Bone marrow (tissue), 2 donors: ENCODE measurements around the gene SLC35E1.

ENCODE experiments used
- DNase-seq, 2 donors: peaks; one replicate each; lab custom pipeline; 2025; lab: John Stamatoyannopoulos, UW

SLC35E1 gene

DNA sequence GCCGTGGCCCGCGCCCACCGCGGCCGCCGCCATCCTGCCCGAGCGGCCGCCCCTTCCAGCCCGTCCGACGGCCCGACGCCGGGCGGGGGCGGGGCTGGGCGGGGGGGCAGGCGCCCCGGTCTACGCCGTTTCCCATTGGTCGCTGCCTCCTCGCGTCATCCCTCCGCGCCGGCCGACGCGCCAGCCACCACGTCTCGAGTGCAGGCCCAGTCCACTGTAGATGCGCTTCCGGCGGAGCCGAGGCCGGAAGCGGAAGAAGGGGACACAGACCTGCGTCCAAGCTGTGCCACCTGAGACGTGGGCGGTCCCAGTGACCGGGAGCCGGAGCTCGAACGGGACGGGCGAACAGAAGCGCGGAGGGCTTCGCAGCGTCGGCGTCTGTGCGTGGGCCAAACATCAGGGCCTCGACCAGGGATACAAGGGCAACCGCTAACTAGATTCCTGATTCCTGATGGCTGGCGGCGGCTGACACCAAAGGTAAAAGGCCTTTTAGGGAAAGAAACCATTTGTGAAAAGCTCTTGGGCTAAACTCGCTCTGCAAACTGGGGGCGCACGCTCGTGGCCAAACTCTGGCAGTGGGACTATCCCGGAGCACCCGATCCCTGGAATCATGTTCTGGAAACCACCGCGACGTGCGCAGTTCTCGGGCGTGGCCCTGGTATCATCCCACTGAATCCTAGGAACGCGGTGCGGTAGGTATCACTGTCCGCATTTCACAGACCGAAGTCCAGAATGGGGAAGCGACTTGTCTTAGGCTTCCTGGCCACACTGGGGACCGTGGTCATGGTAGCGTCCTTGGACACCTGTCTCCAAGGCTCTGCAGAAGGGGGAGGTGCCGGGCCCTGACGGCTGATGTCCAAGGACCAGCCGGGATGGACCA lies at the start of gene SLC35E1:
Gene SLC35E1 (minus strand): TSS at position 84 of the 880 bp plus-strand sequence. CDS start 51 bp downstream, at position 33.
- peak; percentile 81 to 86 for DNase-seq

DNA sequence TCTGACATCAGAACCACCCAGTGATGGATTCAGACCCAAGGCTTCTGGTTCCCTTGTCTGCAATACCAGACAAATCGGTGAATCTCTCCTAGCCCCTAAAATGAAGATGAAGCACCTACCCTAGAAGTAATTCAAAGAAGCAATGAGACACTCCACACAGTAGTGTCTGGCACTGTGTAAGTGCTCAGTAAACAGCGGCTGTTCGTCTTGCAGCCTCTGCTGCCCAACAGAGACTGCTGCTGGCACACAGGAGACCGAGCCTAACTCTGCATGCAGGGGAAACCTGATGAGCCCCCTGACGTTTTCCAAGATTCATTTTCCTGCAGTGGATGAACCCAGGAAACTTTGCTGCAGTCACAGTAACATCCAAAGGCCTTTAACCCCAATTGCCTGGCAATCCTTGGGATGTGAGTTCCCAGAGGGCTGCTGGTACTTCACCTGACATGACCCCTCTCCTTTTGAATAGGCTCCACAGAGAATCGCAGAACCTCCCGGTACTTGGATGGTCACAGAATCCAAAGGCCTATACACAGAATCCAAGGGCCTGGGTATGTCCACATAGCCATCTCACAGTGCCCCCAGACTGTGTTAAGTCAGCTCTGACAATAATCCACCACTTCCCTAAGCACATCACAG lies 49.1 kb upstream of the SLC35E1 start:
- no peak for DNase-seq

DNA sequence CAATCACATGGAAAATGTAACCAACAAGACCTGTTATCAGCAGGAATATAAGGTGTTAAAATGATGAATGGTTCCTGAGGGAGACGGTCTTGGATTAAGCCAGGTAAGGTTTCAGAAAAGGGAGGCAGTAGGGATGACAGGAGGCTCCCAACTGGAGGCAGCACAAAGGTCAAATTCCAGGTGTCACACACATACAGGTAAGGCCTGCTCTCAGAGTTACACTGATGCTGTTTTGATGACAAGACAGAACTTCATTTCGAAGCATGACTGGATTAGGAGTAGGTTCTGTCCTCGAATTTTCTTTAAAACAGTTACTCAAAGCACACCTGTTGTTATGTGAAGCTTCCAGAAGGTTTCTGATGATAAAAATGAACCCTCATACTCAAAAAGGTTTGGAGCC lies 48.4 kb upstream of the SLC35E1 start:
- no peak for DNase-seq

DNA sequence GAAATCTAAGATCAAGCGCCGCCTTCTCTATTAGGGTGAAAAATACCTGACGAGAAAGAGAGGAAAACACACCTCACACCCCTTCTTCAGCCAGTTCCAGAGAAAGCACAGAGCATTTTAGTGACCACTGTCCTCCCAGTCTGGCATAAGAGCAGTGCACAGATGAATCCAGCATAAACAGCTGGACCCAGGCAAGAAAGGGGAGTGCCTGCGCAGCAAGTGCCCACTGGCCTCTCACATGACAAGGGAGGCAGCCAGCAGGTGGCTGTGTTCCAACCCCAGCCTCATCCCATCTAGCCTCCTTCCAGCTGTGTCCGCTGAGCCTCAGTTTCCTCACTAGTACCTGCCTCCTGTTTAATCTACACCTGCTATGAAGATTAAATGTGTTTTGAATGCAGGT lies 47.8 kb upstream of the SLC35E1 start:
- DNase-seq: no peak

DNA sequence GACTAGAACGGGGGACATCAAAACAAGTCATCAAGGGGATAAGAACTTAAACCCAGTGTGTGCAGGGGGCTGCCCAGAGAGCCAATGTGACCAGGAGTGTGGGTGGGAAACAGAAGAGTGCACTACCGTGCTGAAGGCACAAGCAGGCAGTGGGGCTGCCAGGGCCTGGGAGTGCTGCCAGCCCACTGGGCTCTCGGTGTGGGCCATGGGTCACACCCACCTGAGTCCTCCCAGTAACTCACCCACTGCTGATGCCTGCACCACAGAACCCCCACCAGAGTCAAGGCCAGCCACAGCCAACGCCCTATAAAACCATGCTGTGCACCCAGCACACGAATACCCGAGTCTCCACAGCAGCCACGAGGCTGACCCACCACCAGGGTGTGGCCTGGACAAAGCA lies 47.2 kb upstream of the SLC35E1 start:
- no peak for DNase-seq

DNA sequence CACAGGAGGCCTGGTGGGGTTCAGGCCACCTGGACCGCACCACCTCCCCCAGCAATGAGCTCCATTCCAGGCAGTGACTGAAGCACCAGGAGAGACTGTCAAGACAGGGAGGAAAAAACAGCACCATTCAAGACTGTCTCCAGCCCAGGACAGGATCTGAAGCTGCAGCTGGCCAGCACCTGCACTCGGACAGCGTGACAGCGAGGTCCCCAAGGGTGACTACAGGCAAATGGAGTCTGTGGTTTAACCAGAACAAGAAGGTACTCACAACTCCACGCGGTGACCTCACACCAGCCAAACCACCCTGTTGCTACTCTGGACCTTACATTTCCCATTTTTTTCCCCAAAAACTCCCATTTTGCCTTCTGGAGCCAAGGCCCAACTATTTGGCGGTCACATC lies 46.0 kb upstream of the SLC35E1 start:
- no peak for DNase-seq

DNA sequence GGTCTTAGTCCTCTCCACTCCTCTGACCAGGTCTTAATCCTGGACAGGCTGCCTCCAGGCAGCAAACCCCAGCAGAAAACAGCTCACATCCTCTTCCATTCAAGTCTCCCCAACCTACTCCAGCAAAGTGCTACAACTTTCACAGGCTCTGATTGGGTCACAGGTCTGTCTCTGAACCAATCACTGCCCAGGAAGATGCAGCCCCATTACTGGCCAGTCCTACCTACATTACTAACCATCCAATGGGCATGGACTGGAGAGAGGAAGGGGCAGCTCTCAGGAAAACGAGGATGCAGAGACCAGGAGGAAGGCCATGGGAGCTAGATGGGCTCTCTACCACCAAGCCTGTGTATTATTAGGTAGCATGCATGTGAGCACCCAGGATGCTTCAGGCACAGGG lies 43.6 kb upstream of the SLC35E1 start:
- no peak for DNase-seq

DNA sequence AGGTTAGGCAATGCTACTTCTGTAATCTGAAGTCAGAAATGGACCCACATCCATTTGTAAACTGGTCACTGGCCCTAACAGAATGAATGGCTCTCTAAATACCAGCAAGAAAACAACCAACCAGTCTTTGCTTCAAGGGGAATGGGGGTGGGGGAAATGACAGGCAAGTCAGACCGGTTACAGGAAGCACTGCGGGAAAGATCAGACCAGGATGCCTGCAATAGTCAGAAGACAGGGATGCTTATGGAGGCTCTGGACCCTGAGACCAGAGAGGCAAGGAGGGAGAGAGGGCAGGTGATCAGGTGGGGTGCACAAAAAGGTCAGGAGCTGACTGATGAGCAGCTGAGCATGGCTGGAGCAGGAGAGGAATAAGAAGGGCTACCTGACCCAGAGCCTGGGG lies 42.7 kb upstream of the SLC35E1 start:
- no peak for DNase-seq

DNA sequence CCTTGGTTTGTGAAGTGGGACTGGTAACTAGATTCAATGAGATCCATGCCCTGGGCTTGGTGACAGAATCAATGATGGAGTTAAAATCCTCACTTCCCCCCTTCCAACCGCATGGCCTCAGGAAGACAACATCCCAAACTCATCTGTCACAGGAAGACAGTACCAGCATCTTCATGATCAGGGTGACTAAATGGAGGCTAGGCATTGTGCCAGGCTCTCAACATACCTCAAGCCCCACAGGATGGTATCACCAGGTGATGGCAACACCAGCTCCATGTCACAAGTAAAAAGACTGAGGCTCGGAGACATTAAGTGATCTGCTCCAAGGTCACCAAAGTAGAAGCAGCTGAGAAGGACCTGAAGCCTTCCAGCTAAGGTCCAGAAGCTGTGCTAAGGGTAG lies 41.6 kb upstream of the SLC35E1 start:
- no peak for DNase-seq

DNA sequence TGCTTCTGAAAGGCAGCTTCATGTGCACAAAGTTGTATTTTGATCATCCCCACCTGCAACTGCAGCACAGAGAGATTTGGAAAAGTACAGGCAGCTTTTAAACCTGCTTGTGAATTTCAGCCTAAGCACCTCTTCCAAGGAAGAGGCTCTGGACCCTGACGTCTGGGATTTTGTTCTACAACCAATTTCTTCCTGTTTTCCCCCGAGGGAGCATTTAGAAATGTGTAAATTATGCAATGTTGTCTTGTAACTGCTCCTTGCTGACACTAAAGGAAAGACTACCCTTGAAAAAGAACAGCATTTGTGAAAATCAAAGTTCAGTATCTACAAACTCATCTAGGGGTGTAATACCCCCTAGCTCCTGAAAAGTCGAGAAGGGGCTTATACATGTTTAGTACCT lies 40.4 kb upstream of the SLC35E1 start:
- DNase-seq: no peak

DNA sequence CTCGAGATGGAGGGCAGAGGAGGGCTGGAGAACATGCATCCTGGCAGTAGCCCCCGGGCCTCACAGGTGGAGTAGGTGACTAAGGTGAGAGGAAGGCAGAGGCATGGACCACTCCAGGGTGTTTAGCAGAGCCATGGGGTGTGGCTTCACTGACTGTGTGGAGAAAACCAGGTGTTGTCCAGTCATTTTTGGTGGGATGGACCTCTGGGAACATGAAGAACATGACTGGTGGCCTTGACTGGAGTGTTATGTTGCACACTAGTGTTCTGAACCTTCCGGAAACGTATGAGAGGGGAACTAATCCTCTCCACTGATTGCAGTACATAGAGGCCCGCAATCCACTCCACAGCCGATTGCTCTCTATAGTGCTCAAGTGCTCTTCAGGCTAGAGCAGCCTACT lies 38.9 kb upstream of the SLC35E1 start:
- no peak for DNase-seq

DNA sequence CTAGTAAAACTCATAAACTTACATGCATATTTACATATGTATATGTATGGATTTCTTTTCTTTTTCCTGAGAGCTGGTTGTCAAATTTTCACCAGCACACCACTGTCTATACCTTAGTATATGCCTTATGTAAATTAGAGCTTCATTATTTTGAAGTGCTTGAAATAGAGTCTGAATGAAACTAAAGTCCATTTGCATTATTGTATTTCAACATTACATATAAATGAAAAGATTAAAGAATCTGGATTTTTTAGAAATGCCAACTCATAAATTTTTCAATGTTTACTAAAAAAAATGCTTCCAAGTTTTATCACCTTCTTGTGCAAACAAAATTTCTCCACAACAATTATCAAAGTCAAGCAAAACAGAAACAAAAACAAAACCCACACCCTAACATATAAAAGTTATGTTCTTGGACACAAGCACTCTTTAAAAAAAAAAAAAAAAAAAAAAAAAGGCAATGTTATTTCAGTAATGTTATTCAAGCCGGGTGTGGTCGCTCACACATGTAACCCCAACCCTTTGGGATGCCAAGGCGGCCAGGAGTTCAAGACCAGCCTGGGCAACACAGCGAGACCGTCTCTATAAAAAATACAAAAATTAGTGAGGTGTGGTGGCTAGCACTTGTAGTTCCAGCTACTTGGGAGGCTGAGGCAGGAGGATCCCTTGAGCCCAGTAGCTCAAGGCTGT lies 37.4 kb upstream of the SLC35E1 start:
- no peak for DNase-seq

DNA sequence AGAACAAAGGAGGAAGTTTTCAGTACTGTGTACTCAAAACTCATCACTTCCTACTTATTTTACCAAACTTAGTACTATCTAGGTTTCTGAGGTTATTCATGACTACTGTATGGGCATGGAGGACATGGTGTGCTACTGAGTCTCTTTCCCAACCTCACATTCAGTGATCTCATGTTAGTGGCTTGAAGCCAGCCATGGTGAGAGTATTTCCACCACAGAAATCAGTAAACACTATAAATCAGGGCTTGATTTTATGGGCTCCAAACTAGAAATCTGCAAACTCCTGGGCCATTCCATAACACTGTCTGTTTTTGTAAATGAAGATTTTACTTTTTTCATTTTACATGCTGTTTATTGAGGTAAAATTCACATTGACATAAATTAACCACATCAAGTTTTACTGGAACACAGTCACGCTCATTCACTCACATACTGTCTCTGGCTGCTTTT lies 36.1 kb upstream of the SLC35E1 start:
- DNase-seq: peak in 1 of 2 donors; percentile 27

DNA sequence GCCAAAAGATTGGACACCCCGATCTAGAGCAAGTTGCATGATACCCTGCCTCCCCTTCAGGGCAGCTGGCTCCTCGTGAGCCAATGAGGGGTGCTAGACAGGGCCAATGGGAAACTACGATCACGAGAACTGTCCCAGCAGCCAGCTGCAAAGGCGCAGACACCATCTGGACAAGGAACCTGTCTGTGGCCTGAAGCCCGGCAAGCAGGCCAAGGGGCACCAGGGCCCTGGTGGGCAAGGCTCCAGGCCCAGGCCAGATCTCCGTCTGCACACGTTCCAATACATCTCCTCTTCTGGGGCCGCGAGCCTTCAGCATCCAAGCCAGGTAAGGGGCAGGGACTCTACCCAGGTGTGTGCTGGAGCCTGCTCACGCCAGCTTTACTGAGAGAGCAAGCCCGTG lies 35.6 kb upstream of the SLC35E1 start:
- no peak for DNase-seq

DNA sequence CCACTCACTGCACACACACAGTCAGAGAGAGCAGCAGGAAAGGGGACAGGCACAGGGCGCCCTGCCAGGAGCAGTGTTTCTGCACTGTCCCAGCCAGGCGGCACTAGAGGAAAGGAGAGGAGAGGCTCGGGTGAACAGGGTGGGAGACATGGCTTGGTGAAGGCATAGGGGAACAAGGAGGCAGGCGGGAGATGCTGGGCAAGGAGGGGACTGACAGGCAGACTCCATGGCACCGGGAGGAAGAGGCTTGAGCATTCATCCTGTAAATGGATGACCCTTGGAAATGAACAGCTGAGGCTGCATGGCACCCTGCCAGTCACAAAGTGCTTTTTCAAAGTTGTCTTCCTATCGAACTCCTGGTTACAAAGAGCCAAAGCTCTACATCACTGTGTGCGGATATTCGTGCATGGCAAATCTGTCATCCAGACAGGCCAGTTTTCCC lies 33.4 kb upstream of the SLC35E1 start:
- DNase-seq: no peak

DNA sequence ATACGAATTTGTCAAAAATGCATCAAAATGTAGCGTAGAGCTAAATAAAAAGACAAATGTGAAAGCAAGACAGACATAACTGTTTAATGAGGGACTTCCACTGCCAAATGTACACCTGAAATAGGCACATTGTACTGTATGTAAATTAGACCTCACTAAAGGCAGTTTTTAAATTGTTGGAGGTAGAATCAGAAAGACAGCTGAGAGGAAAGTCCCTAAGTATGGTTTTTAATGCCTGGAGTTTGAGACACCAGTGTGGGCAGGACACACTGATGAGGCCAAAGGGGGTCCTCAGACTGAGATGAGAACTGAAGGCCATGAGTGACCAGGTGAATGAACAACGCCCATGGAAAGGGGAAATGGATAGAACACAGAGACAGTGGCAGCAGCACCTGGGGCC lies 32.9 kb upstream of the SLC35E1 start:
- DNase-seq: no peak

DNA sequence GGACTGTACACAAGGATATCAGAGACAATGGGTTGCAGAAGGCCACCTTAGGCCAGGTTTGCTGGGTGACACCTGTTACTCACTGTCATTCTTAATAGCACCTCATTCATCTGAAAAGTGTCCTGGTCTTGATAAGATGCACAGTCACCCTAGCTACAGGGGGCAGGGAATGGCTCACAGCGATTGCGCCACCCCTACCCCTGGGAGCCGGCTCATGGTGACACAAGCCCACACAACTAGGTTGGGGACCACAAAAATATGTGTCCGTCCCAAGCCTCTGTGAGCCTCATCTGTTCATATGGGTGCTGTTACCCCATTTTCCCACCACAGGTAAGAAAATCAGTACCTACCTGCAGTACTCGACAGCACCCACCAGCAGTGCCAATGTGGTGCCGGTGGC lies 32.4 kb upstream of the SLC35E1 start:
- no peak for DNase-seq

DNA sequence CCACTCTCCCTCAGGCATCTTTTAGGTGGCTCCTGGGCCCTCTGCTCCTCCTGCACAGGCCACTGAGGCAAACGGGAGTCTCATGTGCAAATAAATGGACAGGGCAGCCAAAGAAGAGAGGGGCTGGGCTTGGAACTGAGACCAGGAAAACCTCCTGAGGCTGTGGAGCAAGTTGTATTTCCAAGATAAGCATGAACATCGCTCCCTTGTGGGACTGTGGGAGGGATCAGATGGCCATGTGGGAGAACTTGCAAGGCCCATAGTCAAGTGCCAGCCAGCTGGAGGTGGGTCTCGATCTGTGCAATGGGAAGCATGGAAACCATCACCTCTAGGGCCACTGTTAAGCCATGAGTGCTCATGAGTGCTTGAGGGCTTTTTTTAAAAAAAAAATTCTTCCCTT lies 30.9 kb upstream of the SLC35E1 start:
- no peak for DNase-seq

DNA sequence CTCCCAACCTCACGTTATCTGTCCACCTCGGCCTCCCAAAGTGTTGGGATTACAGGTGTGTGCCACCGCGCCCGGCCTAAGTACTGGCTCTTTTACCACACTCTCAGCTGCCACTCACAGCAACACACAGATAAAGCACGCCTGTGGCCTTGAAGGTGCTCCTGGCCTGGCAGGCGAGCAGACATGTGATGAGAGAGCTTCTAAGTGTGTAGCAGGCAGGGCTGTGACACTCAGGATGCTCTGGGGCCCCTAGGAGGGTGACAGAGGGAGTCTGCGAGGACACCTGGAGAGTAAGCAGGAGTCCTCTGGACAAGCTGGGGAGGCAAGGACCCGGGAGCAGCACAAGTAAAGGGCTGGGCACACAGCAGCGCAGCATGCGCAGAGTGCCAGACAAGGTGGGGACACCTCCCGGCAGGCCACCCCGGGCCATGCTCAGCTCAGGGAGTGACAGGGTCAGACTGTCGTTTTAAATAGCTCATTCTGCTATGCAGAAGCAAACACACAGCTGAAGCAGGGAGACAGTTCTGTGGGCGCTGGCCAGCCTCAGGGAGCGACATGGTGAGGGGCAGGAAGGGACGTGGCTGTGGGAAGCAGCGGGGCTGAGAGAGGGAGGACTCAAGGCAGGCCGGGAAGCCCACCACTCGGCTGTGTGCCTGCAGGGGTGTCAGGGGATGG lies 29.3 kb upstream of the SLC35E1 start:
- no peak for DNase-seq

DNA sequence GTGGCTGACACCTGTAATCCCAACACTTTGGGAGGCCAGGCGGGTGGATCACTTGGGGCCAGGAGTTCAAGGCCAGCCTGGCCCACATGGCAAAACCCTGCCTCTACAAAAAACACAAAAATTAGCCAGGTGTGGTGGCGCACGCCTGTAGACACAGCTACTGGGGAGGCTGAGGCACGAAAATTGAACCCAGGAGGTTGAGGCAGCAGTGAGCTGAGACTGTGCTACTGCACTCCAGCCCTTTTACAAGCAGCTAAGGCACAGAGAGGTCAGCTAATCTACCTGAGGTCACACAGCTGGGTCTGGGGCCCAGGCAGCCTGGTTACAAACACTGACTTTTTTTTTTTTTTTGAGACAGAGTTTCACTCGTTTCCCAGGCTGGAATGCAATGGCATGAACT lies 28.6 kb upstream of the SLC35E1 start:
- DNase-seq: no peak

DNA sequence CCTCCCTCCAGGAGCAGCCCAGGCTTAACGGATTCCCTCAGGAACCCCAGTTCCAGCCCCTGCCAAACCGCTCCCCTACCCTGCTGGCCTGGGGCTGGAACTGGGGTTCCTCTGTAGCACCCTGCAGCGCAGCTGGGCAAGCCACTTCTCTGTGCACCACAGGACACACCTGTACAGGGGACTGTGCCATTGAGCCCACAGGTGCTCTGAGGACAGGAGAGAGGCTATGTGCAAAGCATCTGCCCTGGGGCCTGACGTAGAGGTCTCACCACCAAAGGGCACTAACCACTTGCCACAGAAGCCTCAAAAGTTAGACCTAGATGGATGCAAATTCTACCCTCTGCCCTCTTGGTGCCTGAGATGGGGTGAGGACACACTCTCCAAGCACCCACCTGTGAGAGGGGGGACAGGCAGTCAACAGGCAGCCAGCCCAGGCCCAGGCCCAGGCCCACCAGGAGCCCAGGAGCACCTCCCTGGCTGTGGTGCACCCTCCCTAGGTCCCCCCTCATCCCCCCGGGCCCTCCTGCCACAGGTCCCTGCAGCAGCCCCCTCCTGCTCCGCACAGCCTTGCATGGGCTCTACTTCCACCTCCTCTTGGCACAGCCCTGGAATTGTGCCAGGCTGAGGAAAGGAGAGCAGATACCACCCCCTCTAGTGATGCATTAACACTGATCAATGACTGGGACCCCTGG lies 27.6 kb upstream of the SLC35E1 start:
- no peak for DNase-seq

DNA sequence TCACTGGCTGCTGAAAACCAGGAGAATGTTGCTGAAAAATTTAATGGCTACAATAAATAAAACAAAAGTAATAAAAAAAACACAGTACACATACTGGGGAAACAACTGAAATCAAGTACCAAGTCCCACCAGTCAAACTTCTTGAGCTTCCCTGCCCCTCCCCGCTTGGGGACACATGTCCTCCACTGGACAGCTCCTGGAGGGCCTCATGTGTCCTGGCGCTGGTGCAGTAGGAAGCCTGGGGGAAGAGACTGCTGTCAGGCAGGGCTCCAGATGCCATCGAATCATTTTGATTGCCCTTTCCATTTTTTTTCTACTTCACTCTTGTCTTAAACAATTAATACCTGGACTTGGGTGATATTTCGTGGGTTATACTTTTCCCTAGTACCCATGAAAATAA lies 26.6 kb upstream of the SLC35E1 start:
- no peak for DNase-seq
